Ramos (cell line): ENCODE data around the gene DMGDH.

ENCODE experiments used
- in situ Hi-C: fragments of 300-500 bp; cut with MboI; formaldehyde crosslinking; loops from one replicate; pipeline ENCODE4 v1.14.3; 2022; ENCODE audit warnings: low sequenced_read_pairs; ENCODE audit not compliant: unreplicated experiment

The DMGDH gene

GRCh38 chr5:79022771-79023170 lies 46.7 kb downstream of the DMGDH start:
- in situ Hi-C loops, result loop anchor here (10.0 to 25.0 kb wide), 3 partner anchors 92 to 1065 kb away; partner anchors contain the start of gene BHMT

- in situ Hi-C loops, result loop anchor here (10.0 to 25.0 kb wide), 3 partner anchors 93 to 1066 kb away; partner anchors contain the start of gene BHMT
Observed at GRCh38 chr5:79021753-79022152, 47.7 kb downstream of the DMGDH start.

GRCh38 chr5:79020861-79021561 lies 48.5 kb downstream of the DMGDH start:
- in situ Hi-C loops, result loop anchor here (10.0 to 25.0 kb wide), 3 partner anchors 94 to 1066 kb away; partner anchors contain the start of gene BHMT

- in situ Hi-C loops, result loop anchor here (25.0 kb wide), 2 partner anchors 448 to 1073 kb away; no protein-coding TSS in a partner anchor
Observed at GRCh38 chr5:79014631-79015030, 54.8 kb downstream of the DMGDH start.

GRCh38 chr5:79011869-79012268 lies 57.6 kb downstream of the DMGDH start:
- in situ Hi-C loops, result loop anchor here (25.0 kb wide), 2 partner anchors 450 to 1075 kb away; no protein-coding TSS in a partner anchor

GRCh38 chr5:79011219-79011836 lies 58.1 kb downstream of the DMGDH start:
- in situ Hi-C loops, result loop anchor here (25.0 kb wide), 2 partner anchors 451 to 1076 kb away; no protein-coding TSS in a partner anchor

- in situ Hi-C loops, result loop anchor here (25.0 kb wide), 2 partner anchors 454 to 1079 kb away; no protein-coding TSS in a partner anchor
Observed at GRCh38 chr5:79008362-79008761, 61.1 kb downstream of the DMGDH start.

- in situ Hi-C loops, result loop anchor here (25.0 kb wide), 2 partner anchors 454 to 1079 kb away; no protein-coding TSS in a partner anchor
Observed at GRCh38 chr5:79007872-79008271, 61.6 kb downstream of the DMGDH start.

GRCh38 chr5:79005936-79006631 lies 63.4 kb downstream of the DMGDH start:
- in situ Hi-C loops, result loop anchor here (25.0 kb wide), 2 partner anchors 456 to 1081 kb away; no protein-coding TSS in a partner anchor

GRCh38 chr5:79005151-79005550 lies 64.3 kb downstream of the DMGDH start:
- in situ Hi-C loops, result loop anchor here (25.0 kb wide), 2 partner anchors 457 to 1082 kb away; no protein-coding TSS in a partner anchor

GRCh38 chr5:79002374-79002773 lies 67.1 kb downstream of the DMGDH start:
- in situ Hi-C loops, result loop anchor here (25.0 kb wide), 2 partner anchors 460 to 1085 kb away; no protein-coding TSS in a partner anchor

- in situ Hi-C loops, result loop anchor here (25.0 kb wide), 2 partner anchors 461 to 1086 kb away; no protein-coding TSS in a partner anchor
Observed at GRCh38 chr5:79001471-79001870, 68.0 kb downstream of the DMGDH start.

GRCh38 chr5:78997090-78997489 lies 72.4 kb downstream of the DMGDH start:
- in situ Hi-C loops, result no loop called here

- in situ Hi-C loops, result no loop called here
Observed at GRCh38 chr5:78995521-78996007, 73.9 kb downstream of the DMGDH start.

- in situ Hi-C loops, result no loop called here
Observed at GRCh38 chr5:78993165-78993564, 76.3 kb downstream of the DMGDH start.

GRCh38 chr5:78992146-78992545 lies 77.3 kb downstream of the DMGDH start:
- in situ Hi-C loops, result no loop called here

GRCh38 chr5:78989080-78989479 lies 80.4 kb downstream of the DMGDH start:
- in situ Hi-C loops, result no loop called here

- in situ Hi-C loops, result no loop called here
Observed at GRCh38 chr5:78985725-78986223, 83.7 kb downstream of the DMGDH start.

- in situ Hi-C loops, result no loop called here
Observed at GRCh38 chr5:78985116-78985724, 84.3 kb downstream of the DMGDH start, which contains the start of gene ARSB. Gene ARSB (minus strand): TSS chr5:78985310. CDS start chr5:78985248, 62 bp downstream.
